ENCODE results near the gene TRAF6.

Gene TRAF6

DNA sequence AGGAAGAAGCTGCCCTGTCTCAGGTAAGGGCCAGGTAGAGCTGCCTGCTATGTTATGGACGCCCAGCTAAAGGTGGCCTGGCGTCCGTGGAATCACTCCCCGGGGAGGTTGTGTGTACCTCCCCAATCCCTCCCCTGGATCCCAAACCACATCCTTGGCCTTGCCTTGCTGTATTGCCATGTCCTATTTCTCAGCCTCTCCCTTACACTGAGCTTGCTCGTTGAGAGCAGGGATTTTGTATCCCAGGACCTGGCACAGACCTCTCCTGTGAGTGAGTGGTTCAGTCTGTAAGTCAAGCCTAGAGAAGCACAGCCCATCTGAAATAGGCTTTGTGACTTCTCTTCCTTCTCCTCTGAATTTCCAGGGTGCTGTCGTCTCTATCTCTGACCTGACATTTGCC lies 53.9 kb downstream of the TRAF6 start:
- DNase-seq: no peak

DNA sequence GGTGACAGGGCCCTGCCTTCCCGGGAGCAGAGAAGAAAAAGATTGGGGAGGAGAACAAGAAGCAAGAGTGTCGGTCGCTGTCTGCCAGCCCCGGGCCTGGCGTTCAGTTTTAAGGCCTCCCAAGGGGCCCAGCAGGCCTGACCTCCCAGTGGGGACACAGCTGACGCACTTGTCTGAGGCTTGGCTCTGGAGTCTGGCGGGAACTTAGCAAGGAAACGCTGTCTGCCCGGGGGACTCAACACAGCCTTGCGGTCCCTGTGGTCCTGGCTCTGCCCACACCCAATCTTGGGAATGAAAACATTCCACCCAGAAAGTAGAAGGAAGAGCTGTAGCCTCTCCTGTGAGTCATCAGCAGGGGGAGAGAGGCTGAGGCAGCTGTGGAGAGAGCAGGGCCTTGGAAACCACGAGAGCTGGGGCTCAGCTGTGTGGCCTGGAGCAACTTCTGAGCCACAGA lies 54.4 kb downstream of the TRAF6 start:
- peak; percentile 13 for DNase-seq

- no peak for DNase-seq
Observed at GRCh38 chr11:36454941-36455631, 55.0 kb downstream of the TRAF6 start.

GRCh38 chr11:36454551-36454940 lies 55.5 kb downstream of the TRAF6 start:
- DNase-seq: no peak

- peak; percentile 25 for DNase-seq
Observed at GRCh38 chr11:36453678-36454077, 56.4 kb downstream of the TRAF6 start.

GRCh38 chr11:36452961-36453360 lies 57.1 kb downstream of the TRAF6 start:
- peak; percentile 85 for DNase-seq

GRCh38 chr11:36452236-36452940 lies 57.7 kb downstream of the TRAF6 start:
- peak; percentile 82 for DNase-seq

- no peak for DNase-seq
Observed at GRCh38 chr11:36451681-36452080, 58.4 kb downstream of the TRAF6 start.

- no peak for DNase-seq
Observed at GRCh38 chr11:36451045-36451444, 59.0 kb downstream of the TRAF6 start.

- DNase-seq: no peak
Observed at GRCh38 chr11:36450110-36450572, 59.9 kb downstream of the TRAF6 start.

- DNase-seq: no peak
Observed at GRCh38 chr11:36449561-36450096, 60.4 kb downstream of the TRAF6 start.

DNA sequence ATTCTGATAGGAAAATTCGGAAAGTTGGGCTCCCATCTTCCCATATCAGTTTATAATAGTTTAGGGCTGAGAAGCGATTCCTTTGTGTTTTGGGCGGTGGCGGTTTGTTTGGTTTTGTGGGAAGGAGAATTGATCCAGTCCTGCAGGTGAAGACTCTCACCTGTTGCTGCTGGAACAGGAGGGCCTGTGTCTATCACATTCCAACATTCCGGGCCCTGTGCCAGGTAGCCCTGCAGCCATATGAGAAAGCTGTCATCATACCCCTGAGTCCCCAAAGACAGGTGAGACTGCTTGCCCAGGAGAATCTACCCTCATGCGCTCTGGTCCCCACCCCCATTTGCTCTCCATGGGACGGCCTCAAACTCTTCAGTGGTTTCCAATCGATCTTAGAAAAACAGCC lies 62.1 kb downstream of the TRAF6 start:
- DNase-seq: no peak

DNA sequence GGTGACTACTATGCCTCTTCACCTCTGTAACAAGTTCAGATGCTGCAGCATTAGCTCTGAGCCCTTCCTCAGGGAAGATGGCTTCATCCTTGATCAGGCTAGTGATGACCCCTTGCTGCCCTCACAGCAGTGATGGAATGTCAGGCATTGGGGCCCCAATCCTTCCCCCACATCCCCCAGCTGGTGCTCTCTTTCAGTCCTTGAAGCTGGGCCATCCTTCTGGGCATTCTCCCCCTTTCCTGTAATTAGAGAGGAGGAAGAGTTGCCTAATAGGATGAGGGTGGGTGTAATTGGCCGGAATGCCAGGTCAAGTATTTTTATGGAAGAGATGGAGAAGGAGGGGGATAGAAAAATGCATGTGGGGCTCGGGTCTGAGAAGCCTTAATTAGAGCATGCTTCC lies 62.6 kb downstream of the TRAF6 start:
- no peak for DNase-seq

DNA sequence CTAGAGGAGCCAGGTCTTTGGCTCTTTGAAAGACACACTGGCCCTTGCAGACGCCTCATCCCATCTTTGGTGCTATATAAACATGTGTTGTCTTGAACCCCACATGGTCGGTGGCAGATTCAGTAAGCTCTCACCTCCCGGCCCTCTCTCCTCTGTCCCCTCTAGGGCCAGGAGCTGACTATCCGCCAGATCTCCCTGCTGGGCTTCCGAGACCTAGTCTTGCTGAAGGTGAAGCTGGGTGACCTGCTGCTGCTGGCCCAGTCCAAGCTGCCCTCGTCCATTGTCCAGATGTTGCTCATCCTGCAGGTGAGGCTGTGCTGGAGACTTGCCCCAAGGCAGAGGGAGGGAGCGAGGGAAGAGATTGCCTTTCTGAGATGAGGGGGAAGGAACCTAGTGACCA lies 63.9 kb downstream of the TRAF6 start:
- DNase-seq: no peak

DNA sequence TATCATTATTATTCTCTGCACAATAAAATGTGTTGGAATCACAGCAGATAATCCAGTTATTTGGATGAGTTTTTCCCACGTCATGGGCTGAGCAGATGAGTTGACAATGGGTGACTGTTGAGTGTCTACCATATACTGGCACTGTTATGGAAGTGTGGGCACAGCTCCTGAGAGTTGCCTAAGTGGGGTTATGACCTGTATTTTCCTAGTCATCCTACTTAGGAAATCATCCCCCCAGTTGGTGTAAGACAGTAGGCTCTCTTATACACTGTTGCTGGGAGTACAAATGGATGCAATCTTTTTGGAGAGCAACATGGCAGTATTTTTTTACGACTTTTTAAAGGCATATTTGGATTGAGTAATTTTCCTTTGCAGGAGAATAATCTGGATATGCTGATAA lies 66.4 kb downstream of the TRAF6 start:
- no peak for DNase-seq

DNA sequence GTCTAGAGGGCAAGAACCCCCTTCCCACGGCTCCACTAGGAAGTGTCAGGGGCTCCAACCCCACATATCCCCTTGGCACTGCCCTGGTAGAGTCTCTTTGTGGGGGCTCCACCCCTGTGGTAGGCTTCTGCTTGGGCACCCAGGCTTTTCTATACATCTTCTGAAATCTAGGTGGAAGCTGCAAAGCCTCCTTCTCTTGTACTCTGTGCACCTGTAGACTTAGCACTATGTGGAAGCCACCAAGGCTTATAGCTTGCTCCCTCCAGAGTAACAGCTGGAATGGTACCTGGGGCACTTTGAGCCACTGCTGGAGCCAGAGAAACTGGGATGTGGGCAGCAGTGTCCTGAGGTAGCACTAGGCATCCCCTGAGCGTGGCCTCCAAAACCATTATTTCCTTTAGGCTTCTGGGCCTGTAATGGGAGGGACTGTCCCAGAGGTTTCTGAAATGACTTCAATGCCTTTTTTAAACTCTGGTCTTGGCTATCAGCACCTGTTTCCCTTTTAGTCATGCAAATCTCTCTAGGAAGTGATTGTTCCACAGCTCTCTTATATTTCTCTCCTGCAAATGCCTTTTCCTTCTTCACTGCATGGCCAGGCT lies 68.4 kb downstream of the TRAF6 start:
- DNase-seq: no peak

GRCh38 chr11:36438126-36438525 lies 71.9 kb downstream of the TRAF6 start:
- DNase-seq: no peak

- no peak for DNase-seq
Observed at GRCh38 chr11:36437413-36437812, 72.7 kb downstream of the TRAF6 start.

Measured in hematopoietic multipotent progenitor cell treated with erythropoietin and hydrocortisone succinate and interleukin-3 and kit ligand, for 6 days (in vitro differentiated cells).